Liver (tissue), 10 donors: ENCODE results near the gene ARID3C. TPM values are rescaled to one million over a fixed set of nuclear protein-coding genes. Genes with fewer than 3 reads are reported as not detected.

ENCODE experiments used
- DNase-seq: peaks from one replicate; pipeline ENCODE4 v3.0.0-alpha.2; 2017; ENCODE audit warnings: low spot score
- H3K27ac ChIP-seq, 2 donors: one replicate each; pipeline ENCODE4 v1.7.0; 2013; ENCODE audit warnings: inconsistent platforms in 2 of 2, low read length in 2 of 2, control low read depth in 1 of 2, low read depth in 1 of 2, mild to moderate bottlenecking in 1 of 2
- H3K27me3 ChIP-seq, 4 donors: one replicate each; pipeline versions ENCODE4 v1.6.1 to v1.7.0; 2013; ENCODE audit warnings: low read length in 3 of 4, inconsistent platforms in 1 of 4, mild to moderate bottlenecking in 1 of 4, moderate library complexity in 1 of 4; ENCODE audit not compliant: control insufficient read depth in 4 of 4, insufficient read depth in 4 of 4
- H3K36me3 ChIP-seq, 4 donors: one replicate each; pipeline versions ENCODE4 v1.6.1 to v1.7.0; 2013; ENCODE audit warnings: low read length in 3 of 4, mild to moderate bottlenecking in 3 of 4, low read depth in 1 of 4, moderate library complexity in 1 of 4; ENCODE audit not compliant: control insufficient read depth in 4 of 4, insufficient read depth in 3 of 4
- H3K4me1 ChIP-seq, 4 donors: one replicate each; pipeline versions ENCODE4 v1.6.1 to v1.7.0; 2013; ENCODE audit warnings: low read length in 3 of 4, mild to moderate bottlenecking in 3 of 4, moderate library complexity in 1 of 4; ENCODE audit not compliant: control insufficient read depth in 4 of 4, insufficient read depth in 4 of 4
- H3K4me3 ChIP-seq, 3 donors: one replicate each; pipeline versions ENCODE4 v1.6.1 to v1.7.0; 2013; ENCODE audit warnings: low read length in 3 of 3, control low read depth in 1 of 3, low read depth in 1 of 3, mild to moderate bottlenecking in 1 of 3
- H3K9ac ChIP-seq, 2 donors: one replicate each; pipeline ENCODE4 v1.7.0; 2013; ENCODE audit warnings: low read length in 2 of 2, mild to moderate bottlenecking in 2 of 2, moderate library complexity in 2 of 2, control low read depth in 1 of 2, low read depth in 1 of 2
- H3K9me3 ChIP-seq, 4 donors: one replicate each; pipeline versions ENCODE4 v1.6.1 to v1.7.0; 2013; ENCODE audit warnings: low read length in 3 of 4; ENCODE audit not compliant: control insufficient read depth in 4 of 4
- EGR1 ChIP-seq, 2 donors: IDR thresholded peaks; 2 replicates each; pipeline ENCODE4 v1.6.1; 2016 to 2018; ENCODE audit warnings: antibody characterized with exemption in 2 of 2, low read depth in 2 of 2
- FOXA1 ChIP-seq: IDR thresholded peaks from 2 replicates; pipeline ENCODE4 v1.6.1; 2016; ENCODE audit warnings: antibody characterized with exemption
- FOXA2 ChIP-seq: IDR thresholded peaks from 2 replicates; pipeline ENCODE4 v1.6.1; 2016; ENCODE audit warnings: antibody characterized with exemption
- GABPA ChIP-seq, 2 donors: IDR thresholded peaks in 1 of 2; conservative IDR thresholded peaks in 1 of 2; 2 replicates each; pipeline ENCODE4 v1.6.1; 2016; ENCODE audit warnings: antibody characterized with exemption in 2 of 2, mild to moderate bottlenecking in 1 of 2, moderate library complexity in 1 of 2
- HNF4A ChIP-seq, 2 donors: conservative IDR thresholded peaks; 2 replicates each; pipeline ENCODE4 v1.6.1; 2016; ENCODE audit warnings: antibody characterized with exemption in 2 of 2, mild to moderate bottlenecking in 2 of 2
- HNF4G ChIP-seq: IDR thresholded peaks from 2 replicates; pipeline ENCODE4 v1.6.1; 2016; ENCODE audit warnings: antibody characterized with exemption
- JUND ChIP-seq, 2 donors: IDR thresholded peaks; 2 replicates each; pipeline ENCODE4 v1.6.1; 2016; ENCODE audit warnings: antibody characterized with exemption in 2 of 2
- NR2F2 ChIP-seq: IDR thresholded peaks from 2 replicates; pipeline ENCODE4 v1.6.1; 2016; ENCODE audit warnings: antibody characterized with exemption
- RXRA ChIP-seq, 2 donors: IDR thresholded peaks; 2 replicates each; pipeline ENCODE4 v1.6.1; 2017 to 2018; ENCODE audit warnings: antibody characterized with exemption in 2 of 2, mild to moderate bottlenecking in 1 of 2
- SP1 ChIP-seq: IDR thresholded peaks from 2 replicates; pipeline ENCODE4 v1.6.1; 2018; ENCODE audit warnings: antibody characterized with exemption, mild to moderate bottlenecking
- YY1 ChIP-seq: IDR thresholded peaks from 2 replicates; pipeline ENCODE4 v1.6.1; 2016; ENCODE audit warnings: antibody characterized with exemption, mild to moderate bottlenecking
- WGBS: extraction: QIAGEN DNeasy Blood & Tissue Kit; methylation state at CpG from one replicate; pipeline ENCODE4 v1.1.7; 2013; 5-methylcytosine and 5-hydroxymethylcytosine counted together
- polyA plus RNA-seq, 2 donors: library from polyadenylated mRNA; stranded (reverse) in 1 of 2; unstranded in 1 of 2; fragments of 200-250 nt in 1 of 2; fragments of >200 nt in 1 of 2; fragmentation: Nextera tagmentation in 1 of 2; extraction: Ambion mirVana in 1 of 2; gene quantifications; one replicate each; pipeline versions ENCODE4 v1.2.1 to v1.2.3, GENCODE V29; 2013 to 2015
- small RNA-seq: library from RNA; depleted of rRNA; stranded (forward); fragments of <200 nt; gene quantifications from one replicate; pipeline ENCODE3, GENCODE V24; 2014
- total RNA-seq, 2 donors: library from RNA; depleted of rRNA; stranded (reverse); fragments of >200 nt; gene quantifications; one replicate each; pipeline ENCODE4 v1.2.3, GENCODE V29; 2014
- TF ChIP-seq, protein P1 (sequence below): IDR thresholded peaks from 2 replicates; pipeline ENCODE4 v1.6.1; 2016; ENCODE audit warnings: antibody characterized with exemption, mild to moderate bottlenecking
- TF ChIP-seq, protein P2 (sequence below): IDR thresholded peaks from 2 replicates; pipeline ENCODE4 v1.6.1; 2016; ENCODE audit warnings: antibody characterized with exemption
- TF ChIP-seq, protein P3 (sequence below): fragments of 150-350 bp; IDR thresholded peaks from 2 replicates; pipeline ENCODE4 v1.5.1; 2017; ENCODE audit warnings: improper control_type of control experiment, low read depth, low read length; ENCODE audit not compliant: missing input control
- TF ChIP-seq, protein P4 (sequence below): IDR thresholded peaks from 2 replicates; pipeline ENCODE4 v1.6.1; 2016; ENCODE audit warnings: antibody characterized with exemption
- donor health status: healthy.
- donor health status: healthy.
- donor health status: healthy.
- donor health status: healthy.
- donor health status: healthy.

The ARID3C gene
- total and polyA plus RNA-seq, 4 donors, result 0.58 to 2.6 (median 1.7) TPM

DNA sequence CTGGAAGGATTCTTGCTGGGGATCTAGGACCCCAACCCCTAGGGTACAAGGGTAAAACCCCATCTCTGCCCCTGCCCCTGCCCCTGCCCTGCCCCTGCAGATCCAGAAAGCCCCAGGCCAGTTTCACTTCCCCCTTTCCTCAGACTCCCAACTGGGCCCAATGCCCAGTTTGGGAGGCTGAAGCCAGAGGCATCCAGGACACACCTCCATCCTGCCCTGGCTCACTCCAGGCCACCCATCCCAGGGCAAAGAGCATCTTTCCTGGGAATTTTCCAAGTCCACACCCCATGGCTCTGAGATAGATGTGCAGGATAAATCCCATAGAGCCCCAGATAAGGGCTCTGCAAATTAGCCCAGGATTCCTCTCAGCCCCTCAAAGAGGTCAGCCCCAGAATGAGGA, 56.8 kb downstream of the ARID3C start:
- TF ChIP-seq RXRA (IDR thresholded peaks at IDR 0.05) (peak; percentile 71 to 79), SP1 (peak; percentile 73), FOXA1 (no peak), HNF4G (peak; percentile 76), YY1 (no peak), EGR1 (IDR thresholded peaks at IDR 0.05; ENCODE audit: low read depth in 2 of 2) (no peak), FOXA2 (peak; percentile 11), HNF4A (conservative IDR thresholded peaks at IDR 0.05) (peak; percentile 92), GABPA (IDR thresholded peaks at IDR 0.05 in 1 of 2, conservative IDR thresholded peaks at IDR 0.05 in 1 of 2) (no peak)
- TF ChIP-seq, protein P1, sequence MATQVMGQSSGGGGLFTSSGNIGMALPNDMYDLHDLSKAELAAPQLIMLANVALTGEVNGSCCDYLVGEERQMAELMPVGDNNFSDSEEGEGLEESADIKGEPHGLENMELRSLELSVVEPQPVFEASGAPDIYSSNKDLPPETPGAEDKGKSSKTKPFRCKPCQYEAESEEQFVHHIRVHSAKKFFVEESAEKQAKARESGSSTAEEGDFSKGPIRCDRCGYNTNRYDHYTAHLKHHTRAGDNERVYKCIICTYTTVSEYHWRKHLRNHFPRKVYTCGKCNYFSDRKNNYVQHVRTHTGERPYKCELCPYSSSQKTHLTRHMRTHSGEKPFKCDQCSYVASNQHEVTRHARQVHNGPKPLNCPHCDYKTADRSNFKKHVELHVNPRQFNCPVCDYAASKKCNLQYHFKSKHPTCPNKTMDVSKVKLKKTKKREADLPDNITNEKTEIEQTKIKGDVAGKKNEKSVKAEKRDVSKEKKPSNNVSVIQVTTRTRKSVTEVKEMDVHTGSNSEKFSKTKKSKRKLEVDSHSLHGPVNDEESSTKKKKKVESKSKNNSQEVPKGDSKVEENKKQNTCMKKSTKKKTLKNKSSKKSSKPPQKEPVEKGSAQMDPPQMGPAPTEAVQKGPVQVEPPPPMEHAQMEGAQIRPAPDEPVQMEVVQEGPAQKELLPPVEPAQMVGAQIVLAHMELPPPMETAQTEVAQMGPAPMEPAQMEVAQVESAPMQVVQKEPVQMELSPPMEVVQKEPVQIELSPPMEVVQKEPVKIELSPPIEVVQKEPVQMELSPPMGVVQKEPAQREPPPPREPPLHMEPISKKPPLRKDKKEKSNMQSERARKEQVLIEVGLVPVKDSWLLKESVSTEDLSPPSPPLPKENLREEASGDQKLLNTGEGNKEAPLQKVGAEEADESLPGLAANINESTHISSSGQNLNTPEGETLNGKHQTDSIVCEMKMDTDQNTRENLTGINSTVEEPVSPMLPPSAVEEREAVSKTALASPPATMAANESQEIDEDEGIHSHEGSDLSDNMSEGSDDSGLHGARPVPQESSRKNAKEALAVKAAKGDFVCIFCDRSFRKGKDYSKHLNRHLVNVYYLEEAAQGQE, result peak; percentile 20
- no peak for DNase-seq
- no peak overlapping the region for H3K9ac ChIP-seq
- H3K4me3 ChIP-seq, result no peak overlapping the region
- no peaks in the 10 kb centered on the region for H3K9me3 ChIP-seq
- H3K4me1 ChIP-seq, result peaks cover 3 to 21% (median 13%) of the 10 kb centered on the region in 4 donors
- H3K36me3 ChIP-seq, result no peaks in the 10 kb centered on the region
- no peaks in the 10 kb centered on the region for H3K27me3 ChIP-seq
- no peak overlapping the region for H3K27ac ChIP-seq

DNA sequence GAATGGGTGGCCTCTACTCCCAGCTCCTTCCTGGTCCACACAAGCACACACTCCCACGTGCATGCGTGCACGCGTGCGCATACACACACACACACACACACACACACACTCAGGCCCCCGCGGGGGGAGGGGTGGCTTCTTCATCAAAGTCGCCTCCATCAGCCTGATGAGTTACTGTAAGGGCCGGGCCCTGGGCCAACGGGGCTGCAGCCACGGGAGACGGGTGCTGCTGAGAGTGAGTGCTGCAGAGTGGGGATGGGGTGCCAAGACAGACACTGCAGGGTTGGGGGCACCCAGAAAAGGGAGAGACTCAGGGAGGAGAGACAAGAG, 57.4 kb downstream of the ARID3C start:
- Histone ChIP-seq H3K9ac (no peak overlapping the region), H3K4me1 (peaks cover 3 to 16% (median 13%) of the 10 kb centered on the region in 4 donors), H3K27me3 (no peaks in the 10 kb centered on the region), H3K27ac (no peak overlapping the region), H3K4me3 (no peak overlapping the region), H3K36me3 (no peaks in the 10 kb centered on the region), H3K9me3 (no peaks in the 10 kb centered on the region)
- WGBS, result 69% methylated on average over 12 of the region's 12 CpGs
- TF ChIP-seq, protein P2, sequence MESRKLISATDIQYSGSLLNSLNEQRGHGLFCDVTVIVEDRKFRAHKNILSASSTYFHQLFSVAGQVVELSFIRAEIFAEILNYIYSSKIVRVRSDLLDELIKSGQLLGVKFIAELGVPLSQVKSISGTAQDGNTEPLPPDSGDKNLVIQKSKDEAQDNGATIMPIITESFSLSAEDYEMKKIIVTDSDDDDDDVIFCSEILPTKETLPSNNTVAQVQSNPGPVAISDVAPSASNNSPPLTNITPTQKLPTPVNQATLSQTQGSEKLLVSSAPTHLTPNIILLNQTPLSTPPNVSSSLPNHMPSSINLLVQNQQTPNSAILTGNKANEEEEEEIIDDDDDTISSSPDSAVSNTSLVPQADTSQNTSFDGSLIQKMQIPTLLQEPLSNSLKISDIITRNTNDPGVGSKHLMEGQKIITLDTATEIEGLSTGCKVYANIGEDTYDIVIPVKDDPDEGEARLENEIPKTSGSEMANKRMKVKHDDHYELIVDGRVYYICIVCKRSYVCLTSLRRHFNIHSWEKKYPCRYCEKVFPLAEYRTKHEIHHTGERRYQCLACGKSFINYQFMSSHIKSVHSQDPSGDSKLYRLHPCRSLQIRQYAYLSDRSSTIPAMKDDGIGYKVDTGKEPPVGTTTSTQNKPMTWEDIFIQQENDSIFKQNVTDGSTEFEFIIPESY, result no peak
- TF ChIP-seq, protein P3, sequence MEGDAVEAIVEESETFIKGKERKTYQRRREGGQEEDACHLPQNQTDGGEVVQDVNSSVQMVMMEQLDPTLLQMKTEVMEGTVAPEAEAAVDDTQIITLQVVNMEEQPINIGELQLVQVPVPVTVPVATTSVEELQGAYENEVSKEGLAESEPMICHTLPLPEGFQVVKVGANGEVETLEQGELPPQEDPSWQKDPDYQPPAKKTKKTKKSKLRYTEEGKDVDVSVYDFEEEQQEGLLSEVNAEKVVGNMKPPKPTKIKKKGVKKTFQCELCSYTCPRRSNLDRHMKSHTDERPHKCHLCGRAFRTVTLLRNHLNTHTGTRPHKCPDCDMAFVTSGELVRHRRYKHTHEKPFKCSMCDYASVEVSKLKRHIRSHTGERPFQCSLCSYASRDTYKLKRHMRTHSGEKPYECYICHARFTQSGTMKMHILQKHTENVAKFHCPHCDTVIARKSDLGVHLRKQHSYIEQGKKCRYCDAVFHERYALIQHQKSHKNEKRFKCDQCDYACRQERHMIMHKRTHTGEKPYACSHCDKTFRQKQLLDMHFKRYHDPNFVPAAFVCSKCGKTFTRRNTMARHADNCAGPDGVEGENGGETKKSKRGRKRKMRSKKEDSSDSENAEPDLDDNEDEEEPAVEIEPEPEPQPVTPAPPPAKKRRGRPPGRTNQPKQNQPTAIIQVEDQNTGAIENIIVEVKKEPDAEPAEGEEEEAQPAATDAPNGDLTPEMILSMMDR, result no peak
- no peak for TF ChIP-seq RXRA (IDR thresholded peaks at IDR 0.05)
- TF ChIP-seq JUND (IDR thresholded peaks at IDR 0.05), result no peak
- TF ChIP-seq NR2F2, result no peak
- no peak for TF ChIP-seq HNF4A (conservative IDR thresholded peaks at IDR 0.05)
- TF ChIP-seq FOXA1, result no peak
- TF ChIP-seq, protein P4, sequence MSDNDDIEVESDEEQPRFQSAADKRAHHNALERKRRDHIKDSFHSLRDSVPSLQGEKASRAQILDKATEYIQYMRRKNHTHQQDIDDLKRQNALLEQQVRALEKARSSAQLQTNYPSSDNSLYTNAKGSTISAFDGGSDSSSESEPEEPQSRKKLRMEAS, result no peak
- no peak for TF ChIP-seq HNF4G
- no peak for TF ChIP-seq GABPA (IDR thresholded peaks at IDR 0.05 in 1 of 2, conservative IDR thresholded peaks at IDR 0.05 in 1 of 2)
- TF ChIP-seq SP1, result no peak
- no peak for DNase-seq

Small RNA genes lying within 50 kb of the gene (small RNA-seq; reads per million reads assigned to genes)
- gene CCL27, result not detected

Other genes with a start within 250 kb of the ARID3C start
- gene FAM219A, start 170.5 kb downstream of the ARID3C start, total RNA-seq, result 1 to 10 TPM; 1.6 to 3.6 TPM
- 1 to 10 TPM; 1.7 to 3.0 TPM for gene FAM219A, start 170.5 kb downstream of the ARID3C start, polyA plus RNA-seq
- gene DNAI1, start 170.3 kb downstream of the ARID3C start, total RNA-seq, result not detected
- gene DNAI1, start 170.3 kb downstream of the ARID3C start, polyA plus RNA-seq, result not detected
- 1 to 10 TPM in 1 of 2 donors, under 1 TPM in 1; 0.67 to 9.6 TPM for gene ENHO, start 106.1 kb downstream of the ARID3C start, total RNA-seq
- gene ENHO, start 106.1 kb downstream of the ARID3C start, polyA plus RNA-seq, result 1 to 10 TPM; 1.6 to 2.2 TPM
- 1 to 10 TPM in 1 of 2 donors, under 1 TPM in 1; 0.75 to 3.3 TPM for gene CNTFR, start 39.3 kb downstream of the ARID3C start, total RNA-seq
- gene CNTFR, start 39.3 kb downstream of the ARID3C start, polyA plus RNA-seq, result 1 to 10 TPM; 1.9 to 2.1 TPM
- gene RPP25L, start 17.0 kb downstream of the ARID3C start, total RNA-seq, result 10 to 100 TPM; 18.6 to 23.3 TPM
- gene RPP25L, start 17.0 kb downstream of the ARID3C start, polyA plus RNA-seq, result 10 to 100 TPM; 25.0 to 33.4 TPM
- 10 to 100 TPM; 24.9 to 51.9 TPM for gene DCTN3, start 8.6 kb downstream of the ARID3C start, total RNA-seq
- 10 to 100 TPM; 44.6 to 48.7 TPM for gene DCTN3, start 8.6 kb downstream of the ARID3C start, polyA plus RNA-seq
- gene SIGMAR1, start 8.7 kb upstream of the ARID3C start, total RNA-seq, result 100 to 1,000 TPM; 116 to 161 TPM
- gene SIGMAR1, start 8.7 kb upstream of the ARID3C start, polyA plus RNA-seq, result 100 to 1,000 TPM; 196 to 210 TPM
- gene GALT, start 17.6 kb upstream of the ARID3C start, total RNA-seq, result 100 to 1,000 TPM in 1 of 2 donors, 10 to 100 TPM in 1; 58.6 to 161 TPM
- gene GALT, start 17.6 kb upstream of the ARID3C start, polyA plus RNA-seq, result 100 to 1,000 TPM in 1 of 2 donors, 10 to 100 TPM in 1; 69.3 to 196 TPM
- 10 to 100 TPM; 14.8 to 35.3 TPM for gene IL11RA, start 23.1 kb upstream of the ARID3C start, total RNA-seq
- 10 to 100 TPM in 1 of 2 donors, 1 to 10 TPM in 1; 10.0 to 14.7 TPM for gene IL11RA, start 23.1 kb upstream of the ARID3C start, polyA plus RNA-seq
- gene CCL27, start 33.6 kb upstream of the ARID3C start, total RNA-seq, result not detected
- not detected for gene CCL27, start 33.6 kb upstream of the ARID3C start, polyA plus RNA-seq
- gene CCL19, start 62.2 kb upstream of the ARID3C start, total RNA-seq, result under 1 TPM in 1 of 2 donors, not detected in 1; 0.33 TPM
- gene CCL19, start 62.2 kb upstream of the ARID3C start, polyA plus RNA-seq, result 1 to 10 TPM in 1 of 2 donors, under 1 TPM in 1; 0.65 to 2.9 TPM
- 1 to 10 TPM; 2.2 to 4.5 TPM for gene CCL21, start 81.1 kb upstream of the ARID3C start, total RNA-seq
- gene CCL21, start 81.1 kb upstream of the ARID3C start, polyA plus RNA-seq, result 10 to 100 TPM; 16.7 to 31.0 TPM